ENCODE measurements around the gene FSCN2. TPM values are rescaled to one million over a fixed set of nuclear protein-coding genes. Genes with fewer than 3 reads are reported as not detected.

Gene FSCN2
- total and polyA plus RNA-seq, 7 donors: 0.08 to 0.71 (median 0.11) TPM; not detected in 1

DNA sequence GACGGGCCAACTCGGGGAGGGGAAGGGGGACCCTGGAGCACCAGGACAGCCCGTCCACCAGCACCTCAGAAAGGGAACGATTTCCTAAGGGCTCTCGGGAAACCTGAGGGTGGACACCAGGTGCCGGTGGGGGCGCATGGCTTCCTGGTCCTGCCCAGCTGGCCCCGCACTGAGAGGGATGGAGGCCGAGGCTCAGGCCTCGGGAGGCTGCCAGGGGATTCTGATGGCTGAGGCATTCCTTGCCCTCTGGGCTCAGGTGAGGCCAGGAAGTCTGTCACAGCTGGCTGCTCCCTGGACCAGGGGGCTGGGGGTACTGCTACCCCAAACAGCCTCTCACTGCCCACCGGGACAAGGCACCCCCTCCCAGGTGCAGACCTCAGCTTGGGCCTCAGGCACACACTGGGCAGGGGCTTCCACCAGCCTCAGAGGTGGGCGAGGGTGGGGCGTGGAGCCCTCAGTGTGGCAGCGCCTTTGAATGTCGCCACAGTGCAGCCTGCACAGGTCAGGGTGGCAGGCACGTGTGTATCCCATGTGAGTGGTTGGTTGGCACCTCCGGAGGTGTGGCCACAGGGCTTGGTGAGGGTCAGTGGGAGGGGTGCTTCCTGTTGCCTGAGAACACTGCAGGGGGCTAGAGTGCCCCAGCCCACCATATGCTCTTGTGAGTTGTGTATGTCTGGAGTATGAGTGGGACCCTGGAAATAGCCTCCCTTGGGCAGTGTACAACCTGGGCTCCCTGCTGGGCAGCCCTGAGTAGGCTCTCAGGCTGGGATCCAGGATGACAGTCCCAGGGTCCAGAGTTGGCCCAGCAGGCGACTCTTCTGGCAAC lies 3.9 kb upstream of the FSCN2 start:
- Histone ChIP-seq H3K4me3 (no peak overlapping the region), H3K27me3 (ENCODE audit: insufficient read depth in 3 of 3, low read length in 2 of 3) (peaks cover 0 to 57% (median 7%) of the 10 kb centered on the region in 3 donors), H3K4me1 (peaks cover 20% of the 10 kb centered on the region), H3K9me3 (no peaks in the 10 kb centered on the region), H3K27ac (no peak overlapping the region), H3K36me3 (ENCODE audit: insufficient read depth in 1 of 2, low read depth in 1 of 2) (no peaks in the 10 kb centered on the region)
- intact Hi-C loops (cut with DNase I): no loop called here
- no peak for ATAC-seq
- no peak for DNase-seq
- 42 to 56% (median 52%) methylated on average over 18 of the region's 18 CpGs for WGBS, 3 donors
- TF ChIP-seq, protein P1, sequence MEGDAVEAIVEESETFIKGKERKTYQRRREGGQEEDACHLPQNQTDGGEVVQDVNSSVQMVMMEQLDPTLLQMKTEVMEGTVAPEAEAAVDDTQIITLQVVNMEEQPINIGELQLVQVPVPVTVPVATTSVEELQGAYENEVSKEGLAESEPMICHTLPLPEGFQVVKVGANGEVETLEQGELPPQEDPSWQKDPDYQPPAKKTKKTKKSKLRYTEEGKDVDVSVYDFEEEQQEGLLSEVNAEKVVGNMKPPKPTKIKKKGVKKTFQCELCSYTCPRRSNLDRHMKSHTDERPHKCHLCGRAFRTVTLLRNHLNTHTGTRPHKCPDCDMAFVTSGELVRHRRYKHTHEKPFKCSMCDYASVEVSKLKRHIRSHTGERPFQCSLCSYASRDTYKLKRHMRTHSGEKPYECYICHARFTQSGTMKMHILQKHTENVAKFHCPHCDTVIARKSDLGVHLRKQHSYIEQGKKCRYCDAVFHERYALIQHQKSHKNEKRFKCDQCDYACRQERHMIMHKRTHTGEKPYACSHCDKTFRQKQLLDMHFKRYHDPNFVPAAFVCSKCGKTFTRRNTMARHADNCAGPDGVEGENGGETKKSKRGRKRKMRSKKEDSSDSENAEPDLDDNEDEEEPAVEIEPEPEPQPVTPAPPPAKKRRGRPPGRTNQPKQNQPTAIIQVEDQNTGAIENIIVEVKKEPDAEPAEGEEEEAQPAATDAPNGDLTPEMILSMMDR (IDR thresholded peaks at IDR 0.05): no peak

DNA sequence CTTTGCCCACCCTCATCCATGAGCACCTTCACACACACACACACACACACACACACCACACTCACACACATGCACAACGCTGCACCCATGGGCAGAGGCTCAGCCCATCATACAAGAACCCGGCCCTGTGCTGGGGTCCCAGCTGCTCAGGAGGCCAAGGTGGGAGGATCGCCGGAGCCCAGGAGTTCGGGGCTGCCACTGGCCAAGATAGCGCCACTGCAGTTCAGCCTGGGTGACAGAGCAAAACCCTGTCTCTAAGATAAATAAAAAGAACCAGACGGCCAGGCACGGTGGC lies 3.4 kb upstream of the FSCN2 start:
- TF ChIP-seq, protein P1 (IDR thresholded peaks at IDR 0.05): no peak
- ATAC-seq (no peak), DNase-seq (no peak)
- Histone ChIP-seq H3K4me3 (no peak overlapping the region), H3K36me3 (ENCODE audit: insufficient read depth in 1 of 2, low read depth in 1 of 2) (no peaks in the 10 kb centered on the region), H3K27me3 (ENCODE audit: insufficient read depth in 3 of 3, low read length in 2 of 3) (peaks cover 0 to 56% (median 6%) of the 10 kb centered on the region in 3 donors), H3K4me1 (peaks cover 15% of the 10 kb centered on the region), H3K27ac (no peak overlapping the region), H3K9me3 (no peaks in the 10 kb centered on the region)
- WGBS, 3 donors: 78 to 91% (median 90%) methylated on average over 8 of the region's 8 CpGs
- intact Hi-C loops (cut with DNase I): no loop called here

DNA sequence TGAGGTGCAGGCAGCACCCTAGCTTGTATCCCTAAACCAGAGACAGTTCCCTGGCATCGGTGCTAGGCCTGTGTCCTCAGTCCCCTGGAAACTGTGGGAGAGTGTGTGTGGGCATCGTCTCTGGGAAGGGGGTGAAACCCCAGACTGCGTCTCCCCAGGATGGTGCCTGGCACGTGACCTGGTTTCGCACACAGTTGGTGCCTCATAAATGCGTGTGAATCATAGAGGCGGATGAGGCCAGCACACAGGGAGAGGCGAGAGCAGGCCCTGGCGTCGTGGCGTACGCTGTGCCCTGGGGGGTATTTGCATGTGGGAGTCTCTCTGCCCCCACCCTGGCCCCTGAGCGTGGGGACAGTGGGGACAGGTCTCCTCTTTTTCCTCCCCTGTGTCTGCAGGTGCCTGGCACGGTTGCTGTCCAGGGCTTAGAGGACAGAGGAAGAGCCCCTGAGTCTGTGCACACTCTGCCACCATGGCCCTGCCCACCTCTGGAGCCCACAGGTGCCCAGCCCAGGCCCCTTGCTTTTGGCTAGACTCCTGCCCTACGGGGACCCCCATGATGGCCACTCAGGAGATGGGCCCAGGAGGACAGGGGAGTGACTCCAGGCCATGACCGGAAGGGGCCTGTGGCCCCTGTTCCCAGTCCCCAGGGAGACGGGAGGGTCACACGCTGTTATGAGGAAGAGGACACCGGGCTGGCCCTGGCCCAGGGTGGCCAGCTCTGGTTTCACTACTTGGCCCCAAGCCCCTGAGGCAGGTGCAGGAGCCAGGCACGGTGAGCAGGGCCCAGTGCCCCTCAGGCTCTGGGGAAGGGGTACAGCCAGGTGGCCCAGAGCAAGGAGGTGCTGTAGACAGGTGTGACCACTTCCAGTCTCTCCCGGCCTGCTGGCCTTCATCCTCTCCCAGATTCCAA lies 1.3 kb upstream of the FSCN2 start:
- Histone ChIP-seq H3K9me3 (no peaks in the 10 kb centered on the region), H3K27me3 (ENCODE audit: insufficient read depth in 3 of 3, low read length in 2 of 3) (peaks cover 0 to 56% (median 6%) of the 10 kb centered on the region in 3 donors), H3K4me1 (peaks cover 11% of the 10 kb centered on the region), H3K27ac (no peak overlapping the region), H3K36me3 (ENCODE audit: insufficient read depth in 1 of 2, low read depth in 1 of 2) (no peaks in the 10 kb centered on the region), H3K4me3 (no peak overlapping the region)
- ATAC-seq (peak; percentile 26 to 72 (median 56)), DNase-seq (no peak)
- WGBS, 3 donors: 67 to 80% (median 75%) methylated on average over 20 to 21 of the region's 21 CpGs
- intact Hi-C loops (cut with DNase I): no loop called here
- TF ChIP-seq, protein P1 (IDR thresholded peaks at IDR 0.05): no peak

DNA sequence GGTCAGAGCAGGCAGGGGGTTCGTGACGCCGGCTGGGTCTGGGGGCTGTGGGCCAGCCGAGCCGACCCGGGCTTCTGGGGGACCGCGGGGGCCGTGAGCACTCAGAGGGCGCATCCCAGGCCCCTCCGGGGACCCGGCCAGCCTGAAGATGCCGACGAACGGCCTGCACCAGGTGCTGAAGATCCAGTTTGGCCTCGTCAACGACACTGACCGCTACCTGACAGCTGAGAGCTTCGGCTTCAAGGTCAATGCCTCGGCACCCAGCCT lies 140 bp downstream of the FSCN2 start:
- Histone ChIP-seq H3K36me3 (ENCODE audit: insufficient read depth in 1 of 2, low read depth in 1 of 2) (no peaks in the 10 kb centered on the region), H3K4me1 (peaks cover 11% of the 10 kb centered on the region), H3K9me3 (no peaks in the 10 kb centered on the region), H3K4me3 (no peak overlapping the region), H3K27ac (no peak overlapping the region), H3K27me3 (ENCODE audit: insufficient read depth in 3 of 3, low read length in 2 of 3) (peaks cover 0 to 46% (median 6%) of the 10 kb centered on the region in 3 donors)
- DNase-seq (no peak), ATAC-seq (no peak)
- 32 to 59% (median 34%) methylated on average over 8 to 20 of the region's 20 CpGs for whole genome bisulfite sequencing, 3 donors
- TF ChIP-seq, protein P1 (IDR thresholded peaks at IDR 0.05): no peak
- intact Hi-C loops (cut with DNase I): no loop called here
